Measurements from ENCODE around the gene DDX50.
"Not testable (repeated sequence)": the region's sequence is repeated elsewhere in the genome, so short reads cannot be mapped to it uniquely, and the experiment has no call there.

DNA sequence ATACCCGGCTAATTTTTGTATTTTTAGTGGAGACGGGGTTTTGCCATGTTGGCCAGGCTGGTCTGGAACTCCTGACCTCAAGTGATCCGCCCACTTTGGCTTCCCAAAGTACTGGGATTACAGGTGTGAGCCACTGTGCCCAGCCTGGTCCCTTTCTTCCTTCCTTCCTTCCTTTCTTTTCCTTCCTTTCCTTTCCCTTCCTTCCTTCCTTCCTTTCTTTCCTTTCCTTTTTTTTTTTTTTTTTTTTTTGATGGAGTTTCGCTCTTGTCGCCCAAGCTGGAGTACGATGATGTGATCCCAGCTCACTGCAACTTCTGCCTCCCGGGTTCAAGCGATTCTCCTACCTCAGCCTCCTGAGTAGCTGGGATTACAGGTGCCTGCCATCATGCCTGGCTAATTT lies 28.8 kb downstream of the DDX50 start:
- TF ChIP-seq CTCF, POLR2A (IDR thresholded peaks at IDR 0.05): not testable (repeated sequence)
